Stomach smooth muscle (tissue), 2 donors: ENCODE results near the gene KRTAP12-2.
"Not testable (repeated sequence)": the region's sequence is repeated elsewhere in the genome, so short reads cannot be mapped to it uniquely, and the experiment has no call there.

Experiments
- H3K27ac ChIP-seq: one replicate; pipeline ENCODE4 v1.7.0; 2013; ENCODE audit warnings: mild to moderate bottlenecking, low read length, inconsistent platforms
- H3K27me3 ChIP-seq, 2 donors: one replicate each; pipeline ENCODE4 v1.7.0; 2013; ENCODE audit warnings: low read length in 2 of 2; ENCODE audit not compliant: insufficient read depth in 2 of 2, control insufficient read depth in 1 of 2
- H3K36me3 ChIP-seq, 2 donors: one replicate each; pipeline ENCODE4 v1.7.0; 2013; ENCODE audit warnings: low read length in 2 of 2; ENCODE audit not compliant: control insufficient read depth in 2 of 2, insufficient read depth in 2 of 2
- H3K4me1 ChIP-seq: one replicate; pipeline ENCODE4 v1.7.0; 2013; ENCODE audit warnings: low read length; ENCODE audit not compliant: control insufficient read depth, insufficient read depth
- H3K4me3 ChIP-seq, 2 donors: one replicate each; pipeline ENCODE4 v1.7.0; 2013; ENCODE audit warnings: low read length in 2 of 2
- H3K9ac ChIP-seq, 2 donors: one replicate each; pipeline ENCODE4 v1.7.0; 2013; ENCODE audit warnings: low read length in 2 of 2, mild to moderate bottlenecking in 1 of 2
- H3K9me3 ChIP-seq, 2 donors: one replicate each; pipeline ENCODE4 v1.7.0; 2013; ENCODE audit warnings: low read length in 2 of 2; ENCODE audit not compliant: control insufficient read depth in 2 of 2
- donor health status: healthy.
- donor health status: Pancreatic carcinoma.

KRTAP12-2 gene

DNA sequence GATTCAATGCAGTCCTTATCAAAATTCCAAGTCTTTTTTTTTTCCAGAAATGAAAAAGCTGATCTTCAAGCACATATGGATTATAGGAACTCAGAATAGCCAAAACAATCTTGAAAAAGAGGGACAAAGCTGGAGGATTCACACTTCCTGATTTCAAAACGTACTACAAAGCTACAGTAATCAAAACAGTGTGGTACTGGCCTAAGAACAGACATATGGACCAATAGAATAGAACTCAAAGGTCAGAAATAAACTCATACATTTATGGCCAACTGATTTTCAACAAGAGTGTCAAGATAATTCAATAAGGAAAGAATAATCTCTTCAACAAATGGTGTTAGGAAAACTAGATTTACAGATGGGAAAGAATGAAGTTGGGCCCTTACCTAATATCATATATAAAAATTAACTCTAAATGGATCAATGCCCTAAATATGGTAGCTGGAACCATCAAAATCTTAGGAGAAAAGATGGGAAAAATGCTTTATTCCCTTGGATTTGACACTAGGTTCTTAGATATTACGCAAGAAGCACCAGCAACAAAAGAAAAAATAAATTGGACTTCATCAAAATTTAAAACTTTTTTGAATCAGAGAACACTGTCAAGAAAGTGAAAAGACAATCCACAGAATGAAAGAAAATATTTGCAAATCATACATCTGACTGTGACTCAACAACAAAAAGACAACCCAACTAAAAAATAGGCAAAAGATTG is 26.2 kb upstream of the KRTAP12-2 start:
- Histone ChIP-seq H3K36me3 (no peaks in the 10 kb centered on the region), H3K27ac (no peak overlapping the region), H3K4me1 (no peaks in the 10 kb centered on the region), H3K9me3 (peaks cover 3 to 4% of the 10 kb centered on the region in 2 donors), H3K27me3 (peaks cover 11 to 14% of the 10 kb centered on the region in 2 donors), H3K9ac (no peak overlapping the region), H3K4me3 (no peak overlapping the region)

GRCh38 chr21:44691686-44692085 is 25.0 kb upstream of the KRTAP12-2 start:
- Histone ChIP-seq H3K36me3 (no peaks in the 10 kb centered on the region), H3K27ac (no peak overlapping the region), H3K27me3 (peaks cover 11 to 12% of the 10 kb centered on the region in 2 donors), H3K4me1 (no peaks in the 10 kb centered on the region), H3K4me3 (no peak overlapping the region), H3K9ac (no peak overlapping the region), H3K9me3 (peaks cover 3 to 4% of the 10 kb centered on the region in 2 donors)

- H3K9me3 ChIP-seq, H3K27ac ChIP-seq: not testable (repeated sequence)
Measured at GRCh38 chr21:44689740-44690139, 23.0 kb upstream of the KRTAP12-2 start.

GRCh38 chr21:44687671-44688070 is 20.9 kb upstream of the KRTAP12-2 start:
- H3K27me3 ChIP-seq, result peaks cover 3 to 8% of the 10 kb centered on the region in 2 donors
- H3K27ac ChIP-seq, result no peak overlapping the region
- H3K36me3 ChIP-seq, result no peaks in the 10 kb centered on the region
- no peak overlapping the region for H3K9ac ChIP-seq
- no peak overlapping the region for H3K4me3 ChIP-seq
- no peaks in the 10 kb centered on the region for H3K4me1 ChIP-seq
- H3K9me3 ChIP-seq, result peaks cover 0 to 2% of the 10 kb centered on the region in 2 donors

More at GRCh38 chr21:44689740-44690139, 23.0 kb upstream of the KRTAP12-2 start:
- not testable (repeated sequence) for H3K27me3 ChIP-seq, H3K4me3 ChIP-seq, H3K9ac ChIP-seq, H3K36me3 ChIP-seq, H3K4me1 ChIP-seq

DNA sequence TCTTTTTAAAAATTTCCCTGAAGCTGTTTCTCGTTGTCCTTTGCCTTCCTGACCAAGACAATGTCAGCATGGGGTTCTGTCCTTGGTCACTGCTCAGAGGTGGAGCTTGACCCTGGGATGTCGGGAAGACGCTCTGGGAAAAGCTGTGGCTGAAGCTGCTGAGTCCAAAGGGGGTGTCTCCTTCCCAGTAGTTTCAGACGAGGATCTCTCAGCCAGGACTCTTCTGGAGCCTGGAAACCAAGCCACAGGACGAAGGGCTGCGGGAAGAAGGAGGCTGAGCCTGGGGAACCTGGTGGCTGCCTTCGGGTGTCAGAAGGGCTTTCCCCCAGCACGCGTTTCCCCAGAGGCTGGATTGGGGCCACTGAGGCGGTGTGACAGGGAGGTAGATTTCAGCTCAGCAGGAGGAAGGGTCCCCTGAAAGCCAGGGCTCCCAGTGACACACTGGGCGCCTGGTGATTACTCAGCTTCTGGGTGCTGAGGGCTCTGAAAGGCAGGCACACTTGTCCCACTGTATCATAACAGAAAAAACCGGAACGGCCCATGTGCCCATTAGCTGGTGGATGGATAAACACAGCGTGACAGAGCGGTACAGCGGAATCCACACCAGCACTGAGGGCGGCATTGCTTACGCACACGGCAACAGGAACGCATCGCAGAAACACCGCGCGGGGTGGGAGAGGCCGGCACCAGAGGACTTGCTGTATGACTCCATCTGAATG is 20.3 kb upstream of the KRTAP12-2 start:
- no peak overlapping the region for H3K9ac ChIP-seq
- H3K27ac ChIP-seq, result no peak overlapping the region
- H3K9me3 ChIP-seq, result no peaks in the 10 kb centered on the region
- peaks cover 3 to 8% of the 10 kb centered on the region in 2 donors for H3K27me3 ChIP-seq
- H3K4me1 ChIP-seq, result no peaks in the 10 kb centered on the region
- no peak overlapping the region for H3K4me3 ChIP-seq
- H3K36me3 ChIP-seq, result no peaks in the 10 kb centered on the region

DNA sequence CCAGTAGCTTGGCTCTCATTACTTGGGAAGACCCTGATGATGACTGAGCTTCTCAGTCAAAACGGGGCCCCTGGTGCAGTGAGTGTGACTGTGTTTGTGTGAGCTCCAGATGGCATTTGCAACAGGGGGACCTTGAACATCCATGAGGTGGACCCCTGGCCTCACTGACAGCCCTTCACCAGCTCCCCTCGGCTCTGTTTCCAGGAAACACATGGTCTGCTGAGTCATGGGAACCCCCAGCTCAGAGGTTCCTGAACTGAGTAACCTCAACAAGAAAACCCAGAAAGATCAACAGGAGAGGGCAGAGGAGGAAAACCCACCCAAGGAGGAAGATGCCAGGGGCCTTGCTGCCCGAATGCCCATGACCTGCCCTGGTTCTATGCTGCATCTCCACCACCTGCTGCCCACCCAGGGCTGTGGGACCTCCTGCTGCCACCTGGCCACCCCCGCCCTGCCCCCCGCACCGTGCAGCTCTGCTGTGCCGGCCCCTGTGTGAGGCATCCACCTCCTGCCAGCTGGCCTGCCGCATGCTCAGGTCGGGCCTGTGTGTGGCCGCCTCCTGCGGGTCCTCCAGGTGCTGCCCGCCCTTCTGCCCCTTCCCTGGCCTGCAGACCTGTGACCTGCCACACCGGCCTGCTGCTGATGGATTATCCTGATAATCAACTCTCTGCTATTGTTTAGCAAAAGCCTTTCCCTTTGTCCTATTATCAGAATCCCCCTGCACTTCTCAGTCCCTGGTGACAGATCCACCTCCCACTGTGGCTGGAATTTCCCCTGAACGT is 19.5 kb upstream of the KRTAP12-2 start:
- H3K27ac ChIP-seq, result no peak overlapping the region
- no peaks in the 10 kb centered on the region for H3K9me3 ChIP-seq
- H3K36me3 ChIP-seq, result no peaks in the 10 kb centered on the region
- no peak overlapping the region for H3K9ac ChIP-seq
- H3K27me3 ChIP-seq, result peaks cover 3 to 8% of the 10 kb centered on the region in 2 donors
- no peaks in the 10 kb centered on the region for H3K4me1 ChIP-seq
- H3K4me3 ChIP-seq, result no peak overlapping the region

- not testable (repeated sequence) for H3K36me3 ChIP-seq, H3K27me3 ChIP-seq, H3K4me1 ChIP-seq, H3K27ac ChIP-seq, H3K9ac ChIP-seq, H3K9me3 ChIP-seq, H3K4me3 ChIP-seq
Measured at GRCh38 chr21:44685050-44685449, 18.3 kb upstream of the KRTAP12-2 start.

- no peak overlapping the region for H3K27ac ChIP-seq
Measured at GRCh38 chr21:44684483-44684882, 17.8 kb upstream of the KRTAP12-2 start.

DNA sequence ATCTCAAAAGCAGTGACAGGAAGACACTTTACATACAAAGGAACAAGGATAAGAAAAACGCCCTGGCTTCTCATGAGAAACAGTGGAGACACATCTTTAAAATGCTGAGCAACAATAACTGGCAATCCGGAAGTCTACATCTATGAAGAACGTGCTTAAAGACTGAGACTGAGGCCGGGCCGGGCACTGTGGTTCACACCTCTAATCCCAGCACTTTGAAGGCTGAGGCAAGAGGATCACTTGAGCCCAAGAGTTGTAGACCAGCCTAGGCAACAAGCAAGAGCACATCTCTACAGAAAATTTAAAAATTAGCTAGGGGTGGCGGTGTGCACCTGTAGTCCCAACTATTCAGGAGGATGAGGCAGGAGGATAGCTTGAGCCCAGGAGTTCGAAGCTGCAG is 17.4 kb upstream of the KRTAP12-2 start:
- H3K4me1 ChIP-seq, result no peaks in the 10 kb centered on the region

More at GRCh38 chr21:44684483-44684882, 17.8 kb upstream of the KRTAP12-2 start:
- Histone ChIP-seq H3K9ac (no peak overlapping the region), H3K36me3 (no peaks in the 10 kb centered on the region), H3K9me3 (no peaks in the 10 kb centered on the region), H3K27me3 (peaks cover 3 to 8% of the 10 kb centered on the region in 2 donors), H3K4me1 (no peaks in the 10 kb centered on the region), H3K4me3 (no peak overlapping the region)

DNA sequence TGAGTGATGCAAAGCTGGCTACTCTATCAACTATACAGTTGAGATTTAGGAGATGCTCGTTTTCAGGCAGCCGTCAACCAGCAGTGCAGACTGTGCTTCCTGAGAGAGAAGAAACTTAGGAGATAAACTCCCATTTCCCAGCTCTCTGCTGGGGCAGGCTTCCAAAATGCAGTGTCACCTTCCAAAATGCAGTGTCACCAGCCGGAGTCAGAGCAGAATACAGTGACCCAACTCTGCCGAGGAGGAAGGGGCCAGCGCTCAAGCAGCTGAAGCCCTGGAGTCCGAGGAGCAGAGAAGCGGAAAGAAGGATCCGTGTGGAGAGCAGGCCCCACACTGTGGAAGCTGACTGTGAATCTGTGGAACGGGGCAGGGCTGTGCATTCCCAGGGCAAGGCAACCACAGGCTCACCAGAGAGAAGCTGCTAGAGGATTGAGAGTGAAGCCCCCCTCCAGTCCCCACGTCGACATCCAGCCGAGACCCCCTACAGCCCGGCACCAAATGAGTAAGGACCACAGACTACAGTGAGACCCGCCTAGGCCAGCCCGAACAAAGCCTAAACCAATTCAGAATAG is 15.9 kb upstream of the KRTAP12-2 start:
- no peak overlapping the region for H3K4me3 ChIP-seq
- H3K9me3 ChIP-seq, result no peaks in the 10 kb centered on the region

More for the DNA sequence above, 17.4 kb upstream of the KRTAP12-2 start:
- H3K4me3 ChIP-seq, result no peak overlapping the region
- H3K27ac ChIP-seq, result no peak overlapping the region
- H3K9me3 ChIP-seq, result no peaks in the 10 kb centered on the region
- H3K27me3 ChIP-seq, result peaks cover 3 to 8% of the 10 kb centered on the region in 2 donors
- no peaks in the 10 kb centered on the region for H3K36me3 ChIP-seq
- H3K9ac ChIP-seq, result no peak overlapping the region

More for the DNA sequence above, 15.9 kb upstream of the KRTAP12-2 start:
- H3K27ac ChIP-seq, result no peak overlapping the region
- no peaks in the 10 kb centered on the region for H3K36me3 ChIP-seq
- peaks cover 2 to 7% of the 10 kb centered on the region in 2 donors for H3K27me3 ChIP-seq
- no peaks in the 10 kb centered on the region for H3K4me1 ChIP-seq
- no peak overlapping the region for H3K9ac ChIP-seq
